NOMO-1 (cell line): ENCODE results near the gene TNFRSF25.

Source experiments
- DNase-seq, 2 experiments: peaks; one replicate each; lab custom pipeline; 2025; ENCODE audit not compliant: unreplicated experiment in 2 of 2; lab: John Stamatoyannopoulos, UW

TNFRSF25 gene

GRCh38 chr1:6471086-6471969, 5.4 kb upstream of the TNFRSF25 start:
- DNase-seq: no peak

GRCh38 chr1:6470132-6471085, 4.4 kb upstream of the TNFRSF25 start:
- DNase-seq: no peak

GRCh38 chr1:6468729-6469461, 2.9 kb upstream of the TNFRSF25 start:
- no peak for DNase-seq

DNA sequence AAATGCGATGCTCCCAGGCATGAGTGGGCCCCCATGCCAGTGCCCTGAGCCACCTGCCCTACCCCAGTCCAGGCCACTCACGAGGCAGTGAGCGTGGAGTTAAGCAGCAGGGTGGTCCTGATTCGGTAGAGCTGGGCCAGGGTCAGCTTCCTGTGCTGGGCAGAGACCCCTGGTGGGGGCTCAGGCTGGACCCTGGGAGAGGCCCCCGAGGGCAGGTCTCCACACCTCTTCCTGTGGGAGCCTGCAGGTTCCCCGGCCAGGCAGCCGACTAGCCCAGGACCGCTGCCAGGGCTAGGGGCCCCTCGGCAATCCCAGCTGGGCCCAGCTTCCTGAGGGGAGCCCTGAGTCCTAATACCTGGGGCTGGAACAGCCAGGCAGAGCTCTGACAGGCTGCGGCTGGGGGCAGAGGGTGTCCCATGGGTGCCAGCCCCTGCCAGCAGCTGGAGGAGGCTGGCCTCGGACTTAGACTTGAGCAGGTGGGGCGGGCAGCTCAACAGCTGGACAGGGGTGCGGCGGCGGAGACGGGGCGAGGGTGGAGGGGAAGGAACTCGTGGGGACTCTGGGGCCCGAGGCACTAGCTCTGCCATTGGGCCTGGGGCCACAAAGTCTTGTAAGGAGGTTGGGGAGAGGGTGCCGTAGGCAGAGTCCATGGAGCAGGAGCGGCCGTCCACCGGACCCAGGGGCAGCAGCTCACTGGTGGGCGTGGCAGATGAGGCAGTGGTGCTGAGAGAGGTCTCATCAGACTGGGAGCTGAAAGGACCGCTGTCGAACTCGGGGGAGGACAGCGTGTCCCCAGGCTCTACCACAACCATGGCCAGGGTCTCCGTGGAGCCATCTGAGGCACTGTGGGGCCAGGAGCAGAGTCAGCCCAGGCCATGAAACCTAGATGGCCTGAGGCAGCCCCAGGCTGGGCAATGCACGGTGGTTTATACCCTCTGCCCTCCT, 2.0 kb upstream of the TNFRSF25 start:
- no peak for DNase-seq

- no peak for DNase-seq
These were observed 1.3 kb upstream of the TNFRSF25 start for GRCh38 chr1:6467224-6467623.

GRCh38 chr1:6466751-6467150, 778 bp upstream of the TNFRSF25 start:
- DNase-seq: no peak

DNA sequence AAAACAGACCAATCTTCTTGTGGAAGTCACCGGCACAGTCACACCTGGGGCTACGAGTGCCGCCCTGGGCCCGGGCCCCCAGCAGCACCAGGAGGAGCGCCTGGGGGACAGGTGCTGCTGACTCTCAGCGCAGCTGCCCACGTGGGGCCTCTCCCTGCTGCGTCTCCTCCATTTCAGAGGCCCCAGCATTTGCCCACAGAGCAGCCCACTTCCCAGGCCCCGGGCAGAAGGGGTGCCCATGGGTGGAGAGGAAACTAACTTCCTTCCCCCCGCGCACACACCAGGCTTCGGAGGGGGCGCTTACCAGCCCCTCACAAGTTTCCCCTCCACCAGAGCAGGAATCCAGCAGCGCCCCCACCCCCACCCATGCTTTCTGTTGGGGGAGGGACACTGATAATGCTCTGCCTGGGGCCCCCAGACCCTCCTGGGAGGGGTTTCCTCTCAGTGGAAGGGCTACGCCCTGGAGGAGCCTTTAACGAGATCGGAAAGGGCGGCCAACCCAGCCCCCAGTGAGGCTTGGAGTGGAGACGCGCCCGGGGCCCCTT, 440 bp downstream of the TNFRSF25 start:
- DNase-seq: no peak

DNA sequence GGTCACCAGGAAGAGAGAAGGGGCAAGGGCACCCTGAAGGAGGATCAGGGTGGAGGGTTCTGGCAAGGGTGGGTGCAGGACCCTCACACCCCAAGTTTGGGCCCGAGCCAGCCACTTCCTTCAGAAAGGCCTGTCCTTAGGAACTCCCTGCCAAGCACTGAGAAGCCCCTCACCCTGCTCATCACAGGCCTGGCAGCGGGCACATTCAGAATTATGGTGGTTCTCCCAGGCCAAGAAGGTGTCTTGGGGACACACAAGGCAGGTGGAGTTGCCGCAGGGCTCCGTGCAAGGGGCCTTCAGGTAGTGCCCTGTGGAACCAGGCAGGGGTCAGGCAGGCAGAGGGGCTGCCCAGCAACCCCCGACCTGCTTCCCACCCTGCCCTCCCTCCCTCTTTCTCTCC, 1.1 kb downstream of the TNFRSF25 start:
- no peak for DNase-seq

GRCh38 chr1:6464514-6464836, 1.5 kb downstream of the TNFRSF25 start:
- DNase-seq: no peak

DNA sequence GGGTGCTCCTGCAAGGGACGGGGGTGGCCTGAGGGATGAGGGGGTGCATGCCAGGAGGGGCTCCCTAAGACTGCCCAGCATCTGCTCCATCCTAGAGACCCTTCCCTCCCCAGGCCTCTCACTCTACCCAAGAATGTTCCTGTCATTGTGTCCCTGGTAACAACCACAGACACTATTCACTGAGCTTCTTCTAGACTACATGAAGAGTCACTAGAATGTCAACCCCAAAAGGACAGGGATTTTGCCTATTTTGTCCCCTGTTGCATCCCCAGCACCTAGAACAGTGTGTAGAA, 2.9 kb downstream of the TNFRSF25 start:
- no peak for DNase-seq

GRCh38 chr1:6462412-6463119, 3.4 kb downstream of the TNFRSF25 start:
- DNase-seq: no peak

DNA sequence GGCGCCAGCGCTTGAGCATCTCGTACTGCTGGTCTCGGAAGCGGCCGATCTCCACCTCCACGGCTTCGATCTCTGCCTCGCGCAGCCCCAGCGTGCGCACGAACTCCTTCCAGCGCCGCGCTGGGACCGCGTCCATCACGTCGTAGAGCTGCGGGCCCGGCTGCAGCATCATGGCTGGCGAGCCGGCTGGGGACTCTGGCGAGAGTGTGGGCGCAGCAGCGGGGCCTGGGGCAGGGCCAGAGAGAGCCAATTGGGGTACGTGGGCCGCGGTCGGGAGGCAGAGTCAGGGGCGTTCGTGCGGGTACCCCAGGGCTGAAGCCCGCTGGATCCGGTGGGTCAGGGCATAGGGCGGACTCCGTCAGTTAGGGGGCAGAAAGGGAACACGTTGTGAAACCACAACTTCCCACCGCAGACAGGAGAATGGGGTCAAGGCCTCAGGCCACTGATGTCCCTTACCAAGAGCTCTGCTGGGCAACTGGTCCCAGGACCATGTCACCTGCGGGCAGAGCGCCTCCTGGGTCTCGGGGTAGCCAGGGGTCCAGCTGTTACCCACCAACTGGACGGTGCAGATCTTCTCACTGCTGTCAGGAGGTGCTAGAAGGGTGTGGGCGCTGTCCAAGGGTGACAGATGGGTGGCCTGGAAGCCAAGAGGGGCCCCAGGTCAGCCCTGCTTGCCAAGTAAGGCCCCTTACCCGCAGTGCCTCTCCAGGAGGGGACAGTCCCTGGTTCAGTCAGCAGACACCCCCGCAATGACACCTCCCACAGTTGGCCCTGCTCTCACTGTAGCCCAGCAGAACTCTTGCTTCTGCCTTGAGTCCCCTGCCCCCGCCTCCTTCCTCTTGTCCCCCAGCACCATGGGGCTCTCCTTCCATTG, 4.2 kb downstream of the TNFRSF25 start:
- no peak for DNase-seq

DNA sequence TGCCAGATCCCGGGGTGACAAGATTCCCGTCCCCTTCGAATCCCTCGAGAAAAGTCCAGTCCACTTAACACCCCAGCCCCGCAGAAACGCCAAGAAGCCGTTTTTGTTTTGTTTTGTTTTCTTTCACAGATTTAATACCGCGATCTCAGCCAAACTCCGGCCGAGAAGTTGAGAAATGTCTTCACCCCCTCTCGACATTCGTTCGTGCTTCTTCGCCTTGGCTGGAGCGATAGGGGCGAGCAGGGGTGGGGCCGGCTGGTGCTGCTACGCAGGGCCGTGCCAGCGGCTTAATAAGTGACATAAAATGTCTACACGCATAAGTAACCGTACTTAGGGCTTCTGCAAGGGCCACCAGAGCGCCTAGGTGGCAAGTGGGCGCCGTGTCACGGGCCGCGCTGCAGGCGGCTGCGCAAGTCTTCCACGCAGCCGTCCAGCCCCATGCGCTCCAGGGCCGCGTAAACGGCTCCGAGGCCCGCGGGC, 4.9 kb downstream of the TNFRSF25 start:
- no peak for DNase-seq

DNA sequence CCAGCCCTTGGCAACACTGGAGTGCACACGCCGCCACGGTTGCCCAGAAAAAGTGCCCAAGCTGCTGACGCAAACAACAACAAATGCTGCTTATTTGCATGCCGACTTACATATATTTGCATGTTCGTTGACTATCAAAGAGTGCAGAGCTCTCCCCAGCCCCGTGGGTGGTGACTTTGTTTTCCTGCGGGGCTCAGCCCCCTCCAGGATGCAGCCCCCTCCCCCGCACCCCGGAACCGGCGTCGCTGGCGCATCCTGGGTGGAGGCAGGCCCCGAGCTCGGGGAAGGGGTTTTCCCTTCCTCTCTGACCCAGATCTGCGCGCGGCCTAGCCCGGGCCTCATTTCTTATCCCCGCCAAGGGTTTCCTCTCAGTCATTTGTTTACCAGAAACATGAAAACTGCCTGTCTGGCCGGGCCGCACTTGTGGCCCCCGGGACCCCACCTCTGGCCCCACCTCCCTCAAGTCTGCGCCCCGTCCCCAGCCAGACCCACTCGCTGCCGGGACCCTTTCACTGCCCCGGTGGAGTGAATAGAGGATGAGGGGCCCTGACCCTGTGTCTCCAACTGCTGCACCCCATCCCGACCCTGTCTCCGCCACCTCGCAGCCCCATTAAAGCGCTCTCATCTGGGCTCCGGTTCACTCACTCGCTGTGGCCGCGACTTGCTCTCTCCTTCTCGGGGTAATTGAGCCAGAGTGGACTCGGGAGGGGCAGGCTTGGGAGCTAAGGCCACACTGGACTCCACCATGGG, 5.5 kb downstream of the TNFRSF25 start:
- no peak for DNase-seq

- DNase-seq: no peak
These were observed 6.1 kb downstream of the TNFRSF25 start for GRCh38 chr1:6459850-6460265.

DNA sequence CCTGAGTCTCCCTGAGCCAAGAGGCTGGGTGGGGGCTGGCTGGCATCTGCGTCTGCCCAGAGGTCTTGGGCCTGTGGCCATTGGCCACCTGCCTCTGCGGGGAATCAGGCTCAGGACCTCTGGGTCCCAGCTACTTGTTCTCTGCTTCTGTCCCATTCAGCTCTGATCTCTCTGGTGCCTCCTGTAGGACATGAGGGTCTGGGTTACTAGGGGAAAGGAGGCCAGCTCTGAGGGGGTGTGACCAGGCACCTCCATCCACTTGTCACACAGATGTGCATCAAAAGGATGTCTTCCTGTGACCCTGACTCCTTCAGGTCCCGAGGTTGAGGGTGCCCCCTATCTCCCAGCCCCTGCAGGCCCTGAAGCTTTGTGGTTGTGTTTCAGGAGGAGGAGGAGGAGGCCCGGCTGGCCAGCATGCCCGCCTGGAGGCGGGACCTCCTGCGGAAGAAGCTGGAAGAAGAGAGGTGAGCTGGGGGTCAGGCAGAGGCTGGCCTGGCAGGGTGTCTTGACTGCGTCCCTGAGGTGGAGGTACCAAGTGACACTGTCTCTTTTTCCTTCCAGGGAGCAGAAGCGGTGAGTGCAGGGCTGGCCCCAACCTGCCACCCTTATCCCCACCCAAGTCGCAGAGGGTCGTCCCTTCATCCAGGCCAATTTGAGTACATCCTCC, 9.0 kb downstream of the TNFRSF25 start:
- no peak for DNase-seq
